ENCODE measurements around the gene MAGI3. TPM values are rescaled to one million over a fixed set of nuclear protein-coding genes. Genes with fewer than 3 reads are reported as not detected.

MAGI3 gene
- total and polyA plus RNA-seq, 2 of the 13 experiments (the other 11 are each of a cell fraction or from before 2014, with no cell fraction given) = 4.0 to 11.8 TPM

- TF ChIP-seq BCL3 (CRISPR knock-in tag; IDR thresholded peaks at IDR 0.05) = 0 out of 2 replicates have a peak, but pooled peaks have one; percentile 51
- no peak for TF ChIP-seq ZBTB1 (CRISPR knock-in tag; IDR thresholded peaks at IDR 0.05; ENCODE audit: borderline replicate concordance)
- 0 out of 2 replicates have a peak, but pooled peaks have one; percentile 34 for TF ChIP-seq PHF21A (CRISPR knock-in tag; IDR thresholded peaks at IDR 0.05)
- TF ChIP-seq DZIP1 (CRISPR knock-in tag; IDR thresholded peaks at IDR 0.05) = no peak
- TF ChIP-seq JUN (CRISPR knock-in tag; IDR thresholded peaks at IDR 0.05) = 0 out of 2 replicates have a peak, but pooled peaks have one; percentile 56
- no peak for TF ChIP-seq ZNF562 (CRISPR knock-in tag; IDR thresholded peaks at IDR 0.05; ENCODE audit: borderline replicate concordance)
- TF ChIP-seq EHMT2 (IDR thresholded peaks at IDR 0.05; ENCODE audit: borderline replicate concordance, low read depth, low read length) = no peak
- peak; percentile 27; the same call in 1 of the 2 replicates for TF ChIP-seq HOXA3 (CRISPR knock-in tag; IDR thresholded peaks at IDR 0.05)
- TF ChIP-seq MXI1 (IDR thresholded peaks at IDR 0.05; ENCODE audit: borderline replicate concordance, low read depth, low read length) = peak; percentile 45; the same call in 1 of the 3 replicates
- no peak for TF ChIP-seq USF2 (IDR thresholded peaks at IDR 0.05; ENCODE audit: low read depth, low read length)
- no peak for TF ChIP-seq USF2 (CRISPR knock-in tag; IDR thresholded peaks at IDR 0.05; ENCODE audit: borderline replicate concordance)
- TF ChIP-seq KMT2B (CRISPR knock-in tag; IDR thresholded peaks at IDR 0.05) = peak; percentile 79
- TF ChIP-seq ZNF503 (CRISPR knock-in tag; IDR thresholded peaks at IDR 0.05) = no peak
- no peak for TF ChIP-seq MAFF (IDR thresholded peaks at IDR 0.05; ENCODE audit: low read depth, low read length)
- 0 out of 2 replicates have a peak, but pooled peaks have one; percentile 13 for TF ChIP-seq MNT (IDR thresholded peaks at IDR 0.05)
- no peak for TF ChIP-seq ZNF17 (CRISPR knock-in tag; IDR thresholded peaks at IDR 0.05)
- TF ChIP-seq HHEX (CRISPR knock-in tag; IDR thresholded peaks at IDR 0.05) = no peak
These were observed at the start of gene MAGI3 (continued) for GRCh38 chr1:113389953-113390834.
